Kidney (tissue), 14 donors: ENCODE data around the gene ACTL6B. TPM values are rescaled to one million over a fixed set of nuclear protein-coding genes. Genes with fewer than 3 reads are reported as not detected.

Source experiments
- DNase-seq, 5 donors: peaks; one replicate each; pipeline ENCODE4 v3.0.0-alpha.2; 2013 to 2020
- FAIRE-seq: peaks from 2 replicates; lab custom pipeline; 2012; peaks lifted over from hg19 to GRCh38; lab: Jason Lieb, UNC
- H3K27ac ChIP-seq, 2 donors: one replicate each; pipeline ENCODE4 v1.7.0; 2013; ENCODE audit warnings: low read depth in 2 of 2, low read length in 2 of 2, inconsistent platforms in 1 of 2
- H3K27me3 ChIP-seq: one replicate; pipeline ENCODE4 v1.7.1; 2013; ENCODE audit warnings: low read length, inconsistent platforms; ENCODE audit not compliant: control insufficient read depth, insufficient read depth
- H3K36me3 ChIP-seq, 3 donors: one replicate each; pipeline versions ENCODE4 v1.7.0 to v1.7.1; 2013; ENCODE audit warnings: low read length in 3 of 3, control low read depth in 1 of 3, inconsistent platforms in 1 of 3; ENCODE audit not compliant: insufficient read depth in 3 of 3, control insufficient read depth in 2 of 3
- H3K4me1 ChIP-seq, 3 donors: one replicate each; pipeline versions ENCODE4 v1.7.0 to v1.7.1; 2013; ENCODE audit warnings: low read length in 3 of 3, inconsistent platforms in 1 of 3, low read depth in 1 of 3; ENCODE audit not compliant: control insufficient read depth in 2 of 3, insufficient read depth in 2 of 3
- H3K4me3 ChIP-seq, 3 donors: one replicate each; pipeline versions ENCODE4 v1.7.0 to v1.8.1; 2013; ENCODE audit warnings: low read length in 3 of 3, control low read depth in 1 of 3, inconsistent platforms in 1 of 3
- H3K9ac ChIP-seq, 3 donors: one replicate each; pipeline versions ENCODE4 v1.7.0 to v1.7.1; 2013; ENCODE audit warnings: low read length in 3 of 3, control low read depth in 1 of 3, inconsistent platforms in 1 of 3
- H3K9me3 ChIP-seq, 3 donors: one replicate each; pipeline versions ENCODE4 v1.7.0 to v1.7.1; 2013; ENCODE audit warnings: low read length in 3 of 3, control low read depth in 1 of 3, inconsistent platforms in 1 of 3; ENCODE audit not compliant: control insufficient read depth in 2 of 3, insufficient read depth in 1 of 3
- intact Hi-C: fragments of 100-400 bp; cut with DNase I; formaldehyde crosslinking; loops from one replicate; pipeline ENCODE4 v1.11.1; 2022
- polyA plus RNA-seq: library from polyadenylated mRNA; stranded (reverse); fragments of 350-450 nt; fragmentation: Illumina TruSeq; extraction: RNeasy Lipid Tissue Mini Kit (QIAGEN cat#74804); gene quantifications from one replicate; pipeline ENCODE4 v1.2.3, GENCODE V29; 2014; ENCODE audit warnings: low read depth, low replicate concordance; ENCODE audit not compliant: insufficient read depth
- total RNA-seq: library from RNA; stranded (reverse); fragmentation: NEBNext Ultra II Directional; extraction: Animal tissue kit (Norgen Biotek cat#: 25700); gene quantifications from one replicate; pipeline ENCODE4 v1.2.1, GENCODE V29; 2021
- TF ChIP-seq, protein P1 (sequence below): IDR thresholded peaks from 3 replicates; pipeline ENCODE4 v1.5.1; 2012; ENCODE audit warnings: mild to moderate bottlenecking, moderate library complexity, borderline replicate concordance; ENCODE audit not compliant: insufficient read depth; ENCODE audit errors: extremely low read depth
- donor health status: control.
- donor health status: control.
- donor health status: control.
- donor health status: control.
- donor health status: control.
- donor health status: DM: yes; HTN: yes; CAD: no.
- donor health status: Normal renal cell carcinoma (clear cell type).

The ACTL6B gene
- total and polyA plus RNA-seq, 2 donors from 2014 or later: not detected

DNA sequence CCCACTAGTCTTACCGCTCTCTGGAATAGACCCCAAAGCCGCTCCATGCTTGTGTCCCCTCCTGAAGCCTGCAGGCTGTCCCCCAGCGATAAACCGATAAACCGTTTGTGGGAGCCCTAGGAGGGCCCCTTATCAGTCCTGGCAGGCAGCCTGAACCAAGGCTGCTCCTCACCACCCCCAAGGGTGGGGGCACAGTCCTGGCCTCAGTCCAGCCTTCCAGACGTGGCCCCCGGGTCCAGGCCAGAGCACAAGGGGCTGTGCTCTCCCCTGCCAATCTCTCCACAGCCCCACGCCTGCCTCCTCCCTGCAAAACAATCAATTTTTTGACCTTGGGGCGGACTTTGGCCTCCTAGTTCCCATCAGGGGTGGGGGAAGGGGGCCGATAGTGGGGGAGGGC lies 14.8 kb downstream of the ACTL6B start, which contains the start of gene TFR2:
TSS of gene TFR2 (minus strand) at position 90 of the 397 bp plus-strand sequence. CDS start at position 47, 43 bp downstream.
- H3K9me3 ChIP-seq: no peaks in the 10 kb centered on the region

DNA sequence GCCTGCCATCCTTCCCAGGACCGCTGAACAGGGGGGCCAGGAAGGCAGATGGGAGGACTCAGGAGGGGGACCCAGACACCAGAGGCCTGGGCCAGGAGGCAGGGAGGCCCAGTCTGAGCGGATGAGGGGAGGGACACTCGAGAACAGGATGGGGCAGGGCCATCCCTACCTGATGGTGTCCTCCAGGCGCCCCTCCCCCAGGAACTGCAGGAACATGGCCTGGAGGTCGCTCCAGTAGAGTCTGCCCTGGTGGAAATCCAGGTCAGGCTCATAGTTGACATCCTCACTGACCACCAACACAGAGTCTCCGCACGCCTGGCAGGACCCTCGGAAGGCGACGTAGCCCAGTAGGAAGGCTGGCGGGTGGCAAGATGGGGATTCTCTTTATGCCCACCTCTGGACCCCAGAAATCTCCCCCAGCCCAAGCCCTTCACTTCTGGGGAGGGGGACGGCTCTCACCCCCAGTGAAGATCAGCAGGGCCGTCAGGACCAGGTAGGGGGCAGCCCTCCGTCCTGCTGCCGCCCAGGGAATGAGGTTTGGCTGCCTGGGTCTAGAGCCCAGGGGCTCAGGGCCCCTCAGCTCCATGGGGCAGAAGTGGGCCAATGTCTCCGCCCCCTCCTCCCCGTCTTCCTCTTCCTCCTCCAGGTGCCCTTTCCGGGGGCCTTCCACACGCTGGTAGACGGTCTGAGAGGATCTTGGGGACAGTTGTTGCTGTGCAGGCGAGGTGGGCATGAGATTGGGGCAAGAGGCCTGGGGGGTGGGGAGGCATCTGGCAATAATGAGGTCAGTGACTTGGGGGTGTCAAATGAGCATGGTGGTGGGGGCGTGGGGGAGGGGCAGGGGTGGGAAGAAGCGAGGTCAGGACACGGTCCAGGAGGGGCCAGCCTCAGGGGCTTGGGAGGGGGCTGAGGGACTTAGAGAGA lies 15.5 kb downstream of the ACTL6B start:
- Histone ChIP-seq H3K27me3 (no peaks in the 10 kb centered on the region), H3K27ac (no peak overlapping the region), H3K9ac (no peak overlapping the region), H3K36me3 (no peaks in the 10 kb centered on the region), H3K9me3 (no peaks in the 10 kb centered on the region), H3K4me3 (no peak overlapping the region), H3K4me1 (no peaks in the 10 kb centered on the region)
- TF ChIP-seq, protein P1, sequence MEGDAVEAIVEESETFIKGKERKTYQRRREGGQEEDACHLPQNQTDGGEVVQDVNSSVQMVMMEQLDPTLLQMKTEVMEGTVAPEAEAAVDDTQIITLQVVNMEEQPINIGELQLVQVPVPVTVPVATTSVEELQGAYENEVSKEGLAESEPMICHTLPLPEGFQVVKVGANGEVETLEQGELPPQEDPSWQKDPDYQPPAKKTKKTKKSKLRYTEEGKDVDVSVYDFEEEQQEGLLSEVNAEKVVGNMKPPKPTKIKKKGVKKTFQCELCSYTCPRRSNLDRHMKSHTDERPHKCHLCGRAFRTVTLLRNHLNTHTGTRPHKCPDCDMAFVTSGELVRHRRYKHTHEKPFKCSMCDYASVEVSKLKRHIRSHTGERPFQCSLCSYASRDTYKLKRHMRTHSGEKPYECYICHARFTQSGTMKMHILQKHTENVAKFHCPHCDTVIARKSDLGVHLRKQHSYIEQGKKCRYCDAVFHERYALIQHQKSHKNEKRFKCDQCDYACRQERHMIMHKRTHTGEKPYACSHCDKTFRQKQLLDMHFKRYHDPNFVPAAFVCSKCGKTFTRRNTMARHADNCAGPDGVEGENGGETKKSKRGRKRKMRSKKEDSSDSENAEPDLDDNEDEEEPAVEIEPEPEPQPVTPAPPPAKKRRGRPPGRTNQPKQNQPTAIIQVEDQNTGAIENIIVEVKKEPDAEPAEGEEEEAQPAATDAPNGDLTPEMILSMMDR: no peak
- intact Hi-C loops: no loop called here
- FAIRE-seq (no peak), DNase-seq (no peak)

More for the DNA sequence above, 14.8 kb downstream of the ACTL6B start, which contains the start of gene TFR2:
- H3K27me3 ChIP-seq: no peaks in the 10 kb centered on the region
- DNase-seq (no peak), FAIRE-seq (no peak)
- H3K27ac ChIP-seq: no peak within 1 kb of the TSS
- TF ChIP-seq, protein P1: no peak
- intact Hi-C loops: no loop called here
- H3K9ac ChIP-seq: no peak within 1 kb of the TSS
- H3K4me3 ChIP-seq: no peak within 1 kb of the TSS
- H3K4me1 ChIP-seq: no peaks in the 10 kb centered on the region
- no peaks in the 10 kb centered on the region for H3K36me3 ChIP-seq

DNA sequence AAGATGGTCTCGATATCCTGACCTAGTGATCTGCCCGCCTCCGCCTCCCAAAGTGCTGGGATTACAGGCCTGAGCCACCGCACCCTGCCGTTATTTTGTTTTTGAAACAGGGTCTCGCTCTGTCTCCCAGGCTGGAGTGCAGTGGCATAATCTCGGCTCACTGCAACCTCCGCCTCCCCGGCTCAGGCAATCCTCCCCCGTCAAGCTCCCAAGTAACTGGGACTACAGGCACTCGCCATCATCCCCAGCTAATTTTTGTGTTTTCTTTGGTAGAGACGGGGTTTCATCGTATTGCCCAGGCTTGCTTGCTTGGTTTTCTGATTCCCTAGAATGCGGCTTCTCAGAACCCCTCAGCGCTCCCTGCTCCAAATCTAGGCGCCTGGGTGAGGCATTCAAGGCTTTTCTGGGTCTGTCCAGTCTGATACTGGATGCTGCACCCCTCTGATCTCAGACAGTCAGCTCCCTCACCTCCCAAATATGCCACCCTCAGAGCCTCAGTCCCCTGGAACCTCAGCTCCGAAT lies 16.2 kb downstream of the ACTL6B start:
- Histone ChIP-seq H3K9ac (no peak overlapping the region), H3K27ac (no peak overlapping the region), H3K4me3 (no peak overlapping the region), H3K36me3 (no peaks in the 10 kb centered on the region), H3K9me3 (no peaks in the 10 kb centered on the region), H3K4me1 (no peaks in the 10 kb centered on the region), H3K27me3 (no peaks in the 10 kb centered on the region)
- intact Hi-C loops: no loop called here
- TF ChIP-seq, protein P1: no peak
- no peak for DNase-seq
- no peak for FAIRE-seq
